T-helper 2 cell (primary cell): ENCODE measurements around the gene CCDC28B.

Source experiments
- DNase-seq, 5 experiments: peaks; one replicate each; pipeline versions ENCODE4 v3.0.0 to v3.0.0-alpha.2; 2012 to 2022

The CCDC28B gene

DNA sequence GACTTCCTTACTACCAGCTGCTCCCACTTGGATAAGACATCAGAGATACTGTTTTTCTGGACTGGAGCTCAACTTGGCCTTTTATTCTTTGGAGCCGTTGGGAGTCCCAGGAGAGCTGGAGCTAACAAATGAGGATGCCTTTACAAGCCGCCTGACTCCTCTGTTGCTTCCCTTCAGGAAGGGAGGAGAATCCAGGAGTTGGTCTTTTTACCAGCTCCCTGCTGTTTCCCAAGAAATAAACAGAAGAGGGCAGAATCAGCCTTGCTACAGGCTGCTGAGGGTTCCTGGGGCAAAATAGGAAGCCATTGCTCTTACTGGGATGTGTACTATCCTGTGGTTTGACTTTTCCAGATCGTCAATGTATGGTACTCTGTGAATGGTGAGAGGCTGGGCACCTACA lies 23.3 kb downstream of the CCDC28B start:
- no peak for DNase-seq

DNA sequence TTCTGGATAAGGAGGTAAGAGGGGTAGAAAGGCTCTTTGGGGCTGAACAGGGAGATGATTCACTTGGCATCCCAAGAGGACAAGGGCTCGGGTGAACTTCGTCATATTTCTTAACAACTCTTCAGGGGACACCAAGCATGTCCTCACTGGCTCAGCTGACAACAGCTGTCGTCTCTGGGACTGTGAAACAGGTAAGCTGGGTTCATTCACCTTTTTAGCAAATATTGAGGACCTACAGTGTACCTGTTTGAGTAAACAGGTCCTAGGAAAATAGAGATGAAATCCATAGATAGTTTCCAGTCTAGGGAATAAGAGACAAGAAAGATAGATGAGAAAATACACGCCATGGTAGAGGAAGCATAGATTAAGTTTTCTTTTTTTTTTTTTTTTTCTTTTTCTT lies 23.9 kb downstream of the CCDC28B start:
- DNase-seq: no peak

DNA sequence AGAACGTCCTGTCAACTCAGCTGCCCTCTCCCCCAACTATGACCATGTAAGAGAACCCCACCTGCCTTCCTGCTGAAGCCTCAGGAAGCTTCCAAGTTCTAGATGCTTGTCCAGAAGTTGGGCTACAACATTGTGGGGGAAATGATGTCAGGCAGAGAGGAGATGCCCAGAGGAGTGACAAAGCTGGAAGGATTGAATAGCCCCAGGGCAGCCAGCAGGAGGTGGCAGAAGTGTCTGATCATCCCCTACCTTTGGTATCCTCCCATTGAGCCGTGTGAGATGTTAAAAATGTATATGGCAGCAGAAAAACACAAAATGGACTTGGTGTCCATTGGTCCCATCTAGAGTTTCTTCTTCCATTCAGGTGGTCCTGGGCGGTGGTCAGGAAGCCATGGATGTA lies 28.4 kb downstream of the CCDC28B start:
- DNase-seq: no peak

DNA sequence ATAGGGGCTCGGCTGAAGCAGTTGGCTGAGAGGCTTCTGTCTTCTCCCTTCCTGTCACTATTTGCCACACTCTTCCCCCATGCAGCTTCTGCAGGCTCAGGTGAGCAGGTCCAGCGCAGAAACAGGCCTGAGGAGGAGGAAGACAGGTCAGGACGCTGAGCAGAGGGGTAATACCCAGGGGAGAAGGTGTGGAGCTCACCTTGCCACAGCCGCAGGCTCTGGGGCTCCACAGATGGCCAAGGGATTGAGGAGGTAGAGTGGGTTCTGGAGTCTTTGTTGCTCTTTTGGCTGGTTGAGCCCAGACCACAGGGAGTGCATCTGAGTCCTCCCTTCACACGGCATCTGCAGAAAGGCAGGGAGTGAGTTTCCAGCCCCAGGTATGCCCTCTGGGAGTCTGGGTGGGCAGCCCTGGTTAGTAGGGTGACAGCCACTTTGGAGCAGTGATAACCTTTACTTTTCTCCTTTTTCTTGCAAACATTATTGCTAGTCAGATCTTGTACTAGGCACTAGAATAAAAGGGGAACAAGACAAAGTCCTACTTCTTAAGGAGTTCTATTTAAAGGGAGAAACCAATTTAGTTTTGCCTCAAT lies 31.5 kb downstream of the CCDC28B start:
- no peak for DNase-seq

DNA sequence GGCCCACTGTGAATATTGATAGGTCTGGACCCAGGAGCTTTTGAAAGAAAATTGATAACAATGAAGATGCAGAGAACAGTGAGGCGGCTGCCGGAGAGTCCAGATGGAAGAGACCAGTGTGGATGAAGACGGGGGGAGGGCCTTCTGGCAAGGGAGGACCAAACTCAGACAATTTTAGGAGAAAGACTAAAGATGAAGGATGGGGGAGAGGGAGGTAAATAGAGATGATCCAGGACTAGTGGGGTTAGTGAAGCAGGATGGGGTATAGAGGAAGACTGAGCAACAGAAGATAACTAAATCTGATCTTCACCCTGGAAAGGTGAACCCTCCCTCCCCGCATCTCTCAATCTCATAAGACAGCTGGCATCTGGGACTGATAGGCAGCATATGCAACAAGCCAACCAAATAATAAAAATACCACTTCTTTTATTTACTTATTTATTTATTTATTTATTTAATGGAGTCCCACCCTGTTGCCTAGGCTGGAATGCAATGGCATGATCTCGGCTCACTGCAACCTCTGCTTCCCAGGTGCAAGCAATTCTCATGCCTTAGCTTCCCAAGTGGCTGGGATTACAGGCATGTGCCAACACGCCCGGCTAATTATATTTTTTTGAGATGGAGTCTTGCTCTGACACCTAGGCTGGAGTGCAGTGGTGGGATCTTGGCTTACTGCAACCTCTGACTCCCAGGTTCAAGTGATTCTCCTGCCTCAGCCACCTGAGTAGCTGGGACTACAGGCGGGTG lies 32.3 kb downstream of the CCDC28B start:
- DNase-seq: no peak

DNA sequence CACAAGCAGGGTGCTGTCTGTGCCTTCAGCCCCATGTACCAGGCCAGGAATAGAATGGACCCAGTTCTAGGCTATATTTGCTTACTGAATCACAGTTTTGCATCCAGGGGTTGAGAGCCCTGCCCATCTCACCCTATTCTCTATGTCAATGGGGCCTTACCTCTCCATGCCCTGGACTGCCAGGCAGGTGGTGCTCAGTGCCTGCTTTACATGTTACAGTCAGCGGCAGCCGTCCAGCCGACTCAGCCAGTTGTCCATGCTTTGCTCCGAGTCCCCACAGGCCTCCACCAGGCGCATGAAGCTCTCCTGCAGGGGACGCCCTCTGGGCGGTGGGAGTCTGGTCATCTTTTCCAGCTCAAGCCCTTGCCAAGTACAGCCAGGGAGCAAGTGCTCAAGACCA lies 34.4 kb downstream of the CCDC28B start:
- DNase-seq: no peak

DNA sequence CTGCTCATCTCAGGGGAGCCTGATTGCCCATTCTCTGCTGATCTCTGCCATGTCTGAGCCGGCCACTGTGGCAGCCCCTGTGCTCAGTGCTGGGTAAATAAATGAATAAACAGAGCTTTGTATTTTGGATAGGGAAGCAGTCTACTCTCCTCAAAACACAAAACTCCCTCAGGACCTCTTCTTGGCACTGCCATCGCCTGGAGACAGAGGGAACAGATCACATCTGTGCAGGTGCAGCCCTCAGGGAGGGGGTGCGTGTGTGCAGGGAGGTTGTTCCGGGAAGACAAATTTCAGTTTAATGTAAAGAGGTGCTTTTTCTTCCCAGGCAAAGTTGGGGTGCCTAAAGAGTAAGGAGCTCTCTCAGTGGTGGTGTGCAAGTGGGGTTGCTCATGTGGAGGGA lies 38.9 kb downstream of the CCDC28B start:
- DNase-seq: no peak

DNA sequence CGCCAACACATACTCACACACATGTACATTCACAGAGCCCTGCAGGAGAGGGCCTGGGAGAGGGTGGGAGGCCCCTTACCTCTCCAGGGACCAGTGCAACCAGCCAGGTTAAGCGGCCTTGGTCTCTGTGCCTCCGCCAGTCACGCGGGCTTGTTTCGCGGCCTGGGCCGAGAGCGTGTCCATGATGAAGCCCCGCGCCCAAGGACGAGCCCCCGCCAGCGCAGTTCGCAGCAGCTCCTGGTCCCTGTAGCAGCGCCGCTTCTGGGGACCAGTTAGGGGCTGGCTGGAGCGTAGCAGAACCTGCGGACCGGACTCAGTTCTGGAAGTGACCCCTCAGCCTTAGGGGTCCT lies 39.4 kb downstream of the CCDC28B start:
- DNase-seq: no peak

DNA sequence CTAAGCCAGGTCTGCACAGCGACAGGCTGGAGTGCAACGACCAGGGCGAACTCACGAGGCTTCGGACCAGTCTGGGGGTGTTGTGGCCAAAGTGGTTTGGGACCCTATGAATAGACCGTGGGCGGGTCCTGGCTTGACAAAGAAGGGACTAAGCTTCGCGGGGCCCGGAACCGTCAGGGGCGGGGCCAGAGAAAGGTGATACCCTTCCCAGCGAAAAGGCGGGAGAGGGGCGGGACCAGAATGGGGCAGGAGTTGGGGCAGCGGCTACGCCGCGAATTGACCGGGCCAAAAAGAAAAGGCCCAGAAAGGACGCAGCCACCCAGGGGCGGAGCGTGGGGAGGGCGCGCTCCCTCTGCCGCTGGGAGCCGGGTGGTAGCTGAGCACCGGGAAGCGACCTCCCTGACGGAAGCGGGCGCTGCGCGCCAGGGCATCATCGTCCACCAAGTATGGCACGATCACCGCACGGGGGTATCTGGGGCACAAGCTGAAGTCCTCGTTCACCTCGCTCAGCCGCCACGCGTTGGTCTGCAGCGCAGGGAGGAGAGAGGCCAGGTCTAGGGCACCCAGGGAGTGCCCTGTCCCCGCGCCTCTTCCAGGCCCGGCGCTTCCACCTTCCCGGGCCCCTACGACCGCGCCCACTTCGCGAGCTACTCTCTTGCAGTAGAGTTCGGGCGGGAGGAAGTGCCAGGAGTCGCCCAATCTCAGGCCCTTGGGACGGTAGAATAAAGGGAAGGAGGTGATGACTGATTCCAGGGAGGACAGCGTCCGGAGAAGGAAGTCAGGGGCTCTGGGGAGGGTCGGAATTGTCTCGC lies 40.0 kb downstream of the CCDC28B start:
- peak; percentile 23 to 63 (median 55) for DNase-seq

DNA sequence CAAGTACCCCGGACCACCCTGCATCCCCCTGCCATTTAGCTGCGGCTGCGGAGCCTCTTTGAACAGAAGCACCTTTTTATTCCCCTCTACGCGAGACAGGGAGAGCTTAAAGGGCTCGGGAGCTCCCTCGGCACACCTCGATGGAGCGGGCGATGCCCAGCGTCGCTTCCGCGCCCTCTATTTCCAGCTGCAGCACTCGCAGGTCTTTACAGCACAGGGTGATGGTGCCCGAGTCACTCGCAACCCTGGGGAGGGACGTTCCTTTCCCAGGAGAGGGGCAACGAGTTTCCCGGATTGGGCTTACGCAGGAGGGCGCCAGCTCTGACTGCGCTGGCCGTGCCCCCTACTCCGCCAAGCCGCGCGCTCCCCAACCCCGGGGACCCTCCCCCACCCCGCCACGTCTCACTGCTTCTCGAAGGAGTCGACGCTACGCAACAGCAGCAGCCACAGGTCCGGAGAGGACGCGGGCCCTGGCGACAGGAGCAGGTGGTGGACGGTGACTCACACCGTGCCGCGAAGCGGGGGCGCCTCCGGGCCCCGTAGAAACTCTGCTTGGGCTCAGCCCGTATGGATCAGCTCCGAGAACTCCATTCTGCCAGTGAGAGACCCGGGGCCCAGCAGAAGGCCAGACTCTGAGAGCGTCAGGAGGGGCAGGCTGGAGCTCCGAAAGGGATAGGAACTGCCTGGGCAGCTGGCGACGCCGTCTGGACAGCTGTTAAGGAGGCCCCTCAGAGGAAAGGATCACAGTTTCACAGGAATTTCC lies 40.8 kb downstream of the CCDC28B start:
- DNase-seq: peak in 2 of 5 experiments; percentile 21 to 50

DNA sequence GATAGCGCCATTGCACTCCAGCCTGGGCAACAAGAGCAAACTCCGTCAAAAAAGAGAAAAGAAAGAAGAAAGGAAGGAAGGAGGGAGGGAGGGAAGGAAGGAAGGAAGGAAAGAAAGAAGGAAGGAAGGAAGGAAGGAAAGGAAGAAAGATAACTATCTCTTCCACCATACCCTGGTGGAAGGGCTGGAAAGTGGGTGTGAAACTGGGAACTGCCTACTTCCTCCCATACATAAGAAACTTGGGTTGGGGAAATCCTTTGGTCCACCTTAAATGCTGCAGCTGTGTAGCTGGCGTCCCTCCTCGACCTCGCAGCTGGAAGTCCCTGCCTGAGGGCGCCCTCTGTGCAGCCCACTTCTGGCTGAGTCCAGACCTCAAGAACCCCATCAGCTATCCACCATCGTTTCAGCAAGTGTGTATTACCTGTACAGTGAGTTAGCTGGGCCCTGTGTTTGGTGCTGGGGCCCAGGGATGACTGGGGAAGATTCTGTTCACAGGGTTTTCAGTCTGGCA lies 42.0 kb downstream of the CCDC28B start:
- DNase-seq: no peak

DNA sequence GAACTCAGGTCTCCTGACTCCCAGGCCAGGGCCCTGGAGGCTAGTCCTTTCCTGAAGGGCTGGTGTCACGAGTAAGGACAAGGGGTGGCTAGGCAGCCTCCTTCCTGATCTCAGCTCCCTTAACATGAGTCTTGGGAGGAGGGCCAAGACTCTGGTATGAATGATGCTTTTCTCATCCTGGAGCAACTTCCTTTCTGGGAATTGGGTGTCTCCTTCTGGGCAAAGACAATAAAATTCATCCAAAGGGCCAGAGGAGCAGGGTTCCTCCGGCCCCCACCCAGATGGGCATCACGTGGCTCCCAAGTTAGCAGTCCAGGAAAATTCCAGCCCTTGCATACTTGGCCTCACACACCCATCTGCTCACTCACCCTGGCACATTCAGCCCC lies 46.5 kb downstream of the CCDC28B start, which contains the start of gene FAM167B:
Gene FAM167B, plus strand, starts transcription at position 335 of the 386 bp plus-strand sequence. CDS start 200 bp downstream, outside the sequence.
- DNase-seq: no peak

DNA sequence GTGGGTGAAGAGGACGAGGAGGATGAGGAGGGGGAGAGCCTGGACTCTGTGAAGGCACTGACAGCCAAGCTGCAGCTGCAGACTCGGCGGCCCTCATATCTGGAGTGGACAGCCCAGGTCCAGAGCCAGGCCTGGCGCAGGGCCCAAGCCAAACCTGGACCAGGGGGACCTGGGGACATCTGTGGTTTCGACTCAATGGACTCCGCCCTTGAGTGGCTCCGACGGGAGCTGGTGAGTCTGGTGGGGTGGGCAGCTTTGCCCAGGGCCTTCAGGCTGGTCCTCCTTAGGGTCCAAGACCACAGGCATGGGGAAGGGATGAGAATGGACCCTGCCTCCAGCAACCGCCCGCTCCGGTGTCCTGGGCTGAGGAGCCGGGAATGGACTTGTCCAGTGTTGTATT lies 47.1 kb downstream of the CCDC28B start:
- DNase-seq: no peak

DNA sequence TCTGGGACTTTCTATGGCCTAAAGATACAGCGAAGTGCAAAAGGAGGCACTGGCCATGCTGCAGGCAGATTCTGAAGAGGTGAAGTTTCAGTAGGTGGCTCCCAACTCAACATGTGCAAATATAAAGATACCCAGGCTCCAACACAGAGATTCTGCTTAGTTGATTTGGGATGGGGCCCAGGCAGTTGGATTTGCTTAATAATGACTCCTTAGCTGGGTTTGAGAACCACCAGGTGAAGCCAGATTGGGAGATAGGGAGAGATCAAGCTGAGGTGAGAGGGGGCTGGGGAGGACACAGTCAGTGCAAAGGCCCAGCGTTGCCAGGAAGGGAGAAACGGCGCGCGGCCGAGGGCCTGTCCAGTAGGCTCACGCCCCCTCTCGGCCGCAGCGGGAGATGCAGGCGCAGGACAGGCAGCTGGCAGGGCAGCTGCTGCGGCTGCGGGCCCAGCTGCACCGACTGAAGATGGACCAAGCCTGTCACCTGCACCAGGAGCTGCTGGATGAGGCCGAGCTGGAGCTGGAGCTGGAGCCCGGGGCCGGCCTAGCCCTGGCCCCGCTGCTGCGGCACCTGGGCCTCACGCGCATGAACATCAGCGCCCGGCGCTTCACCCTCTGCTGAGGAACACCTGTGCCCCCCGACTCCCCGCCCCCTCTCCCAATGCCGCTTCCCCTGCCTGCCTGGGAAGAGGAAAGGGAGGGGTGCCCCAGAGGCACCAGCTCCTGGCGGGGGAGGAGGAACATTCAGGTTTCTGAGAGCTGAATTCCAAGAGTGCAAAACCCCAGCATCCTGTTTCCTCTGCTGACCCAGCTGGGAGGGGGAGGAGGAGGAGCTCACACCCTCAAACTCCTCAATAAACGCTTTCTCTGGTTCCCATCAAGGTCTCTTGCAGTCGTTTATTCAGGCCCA lies 47.8 kb downstream of the CCDC28B start:
- DNase-seq: peak; percentile 53 to 81 (median 69)

DNA sequence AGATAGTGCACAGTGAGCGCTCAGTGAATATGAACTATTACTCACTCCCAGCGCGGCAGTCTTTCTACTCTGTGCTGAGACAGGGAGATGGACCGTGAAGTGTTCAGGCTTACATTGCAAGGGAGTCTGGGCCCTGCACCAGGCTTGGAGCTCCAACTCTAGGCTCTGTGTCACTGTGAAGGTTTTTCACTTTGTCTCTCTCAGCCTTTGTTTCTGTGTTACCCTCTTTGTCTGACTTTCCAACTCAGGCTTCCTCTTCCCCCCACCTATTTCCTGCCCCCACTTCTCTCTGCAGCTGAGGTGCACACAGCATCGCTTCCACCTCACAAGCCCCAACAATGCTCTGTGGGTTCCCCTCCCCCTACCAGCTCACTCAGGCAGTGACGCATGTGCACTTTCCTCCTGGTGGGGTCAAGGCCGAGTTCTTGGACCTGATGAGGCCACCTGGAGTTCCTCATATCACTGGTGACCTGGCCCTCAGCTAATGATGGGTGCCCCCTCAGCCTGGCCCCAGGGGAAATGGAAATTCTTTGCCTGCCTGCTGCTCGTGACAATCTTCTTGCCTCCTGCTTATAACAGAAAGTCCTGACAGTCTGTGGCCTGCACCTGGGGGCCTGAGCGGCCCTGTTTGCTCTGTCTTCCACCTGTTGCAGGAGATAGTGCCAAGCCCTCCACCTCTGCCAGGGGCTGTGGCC lies 49.6 kb downstream of the CCDC28B start:
- DNase-seq: peak; percentile 38 to 97 (median 75)

DNA sequence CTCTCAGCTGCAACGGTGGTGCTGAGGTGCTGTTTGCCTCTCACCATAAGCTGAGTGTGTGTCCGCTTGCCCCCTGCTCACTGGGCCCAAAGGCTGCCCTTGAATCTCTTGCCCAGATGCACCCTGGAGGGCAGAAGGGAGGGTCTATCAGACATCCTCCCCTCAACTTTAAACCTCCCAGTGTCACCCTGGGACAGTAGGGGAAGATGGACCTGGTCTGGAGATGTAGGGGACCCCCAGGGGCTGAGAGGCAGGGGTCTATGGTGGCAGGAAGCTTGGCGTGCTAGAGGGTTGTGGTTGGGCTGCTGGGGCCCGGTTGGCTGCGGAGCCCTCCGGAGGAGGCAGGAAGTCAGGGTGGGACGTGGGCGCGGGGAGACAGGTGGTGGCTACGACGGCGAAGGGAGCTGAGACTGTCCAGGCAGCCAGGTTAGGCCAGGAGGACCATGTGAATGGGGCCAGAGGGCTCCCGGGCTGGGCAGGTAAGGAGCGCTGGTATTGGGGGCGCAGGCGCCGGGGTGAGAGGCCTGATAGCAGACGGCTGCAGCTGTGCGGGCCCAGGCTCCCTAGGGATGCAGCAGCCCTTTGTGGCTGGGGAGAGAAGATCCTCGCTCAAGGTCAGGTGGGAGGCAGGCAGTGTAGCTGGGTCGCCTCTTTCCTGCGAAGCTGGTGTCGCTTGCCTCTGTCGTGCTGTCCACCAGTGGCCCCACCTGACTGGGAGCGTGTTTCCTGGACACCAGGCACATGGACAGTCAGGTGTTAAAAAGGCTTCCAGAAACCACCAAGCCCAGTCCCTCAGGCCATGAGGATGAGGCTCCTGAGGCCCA lies 50.7 kb downstream of the CCDC28B start, which contains the start of gene LCK:
Gene LCK, plus strand, starts transcription at position 373 of the 824 bp plus-strand sequence. CDS start 23,065 bp downstream, outside the sequence.
- peak in 4 of 5 experiments; percentile 50 to 90 (median 56) for DNase-seq
